CD4-positive, alpha-beta T cell (primary cell): ENCODE measurements around the gene IKBKE. TPM values are rescaled to one million over a fixed set of nuclear protein-coding genes. Genes with fewer than 3 reads are reported as not detected.

Source experiments
- ATAC-seq: fragments of 200-7000 bp; cut with Tn5 transposase; one replicate; pipeline ENCODE4 v1.10.0; 2022; ENCODE audit warnings: mild to moderate bottlenecking; ENCODE audit not compliant: poor library complexity
- CTCF ChIA-PET: fragments of 350-600 bp; sonication (Branson Sonifier 250); formaldehyde crosslinking; loops from one replicate; lab custom pipeline; 2021; ENCODE audit warnings: antibody characterized with exemption, inconsistent platforms; lab: Charles Lee
- POLR2A ChIA-PET: fragments of 350-600 bp; sonication (Branson Sonifier 250); formaldehyde crosslinking; loops from one replicate; lab custom pipeline; 2021; ENCODE audit warnings: antibody characterized with exemption, inconsistent platforms; lab: Charles Lee
- DNase-seq, 14 experiments: peaks; one replicate each; pipeline ENCODE4 v3.0.0-alpha.2; 2013 to 2020; ENCODE audit warnings: mixed read lengths in 2 of 14
- H3K27ac ChIP-seq, 2 donors: one replicate each; pipeline versions ENCODE4 v1.5.1 to v1.7.0; 2013; ENCODE audit warnings: low read length in 2 of 2, low read depth in 1 of 2, mild to moderate bottlenecking in 1 of 2
- H3K27me3 ChIP-seq, 2 experiments: 1 replicate in 1 of 2; 2 replicates in 1 of 2; pipeline versions ENCODE4 v1.6.1 to v1.7.0; 2013; ENCODE audit warnings: low read length in 2 of 2, control low read depth in 1 of 2, mild to moderate bottlenecking in 1 of 2, moderate library complexity in 1 of 2; ENCODE audit not compliant: insufficient read depth in 2 of 2, control insufficient read depth in 1 of 2
- H3K36me3 ChIP-seq: one replicate; pipeline ENCODE4 v1.6.1; 2013; ENCODE audit warnings: low read length, control low read depth; ENCODE audit not compliant: insufficient read depth
- H3K4me1 ChIP-seq: one replicate; pipeline ENCODE4 v1.6.1; 2013; ENCODE audit warnings: low read length, control low read depth; ENCODE audit not compliant: insufficient read depth
- H3K4me3 ChIP-seq: one replicate; pipeline ENCODE4 v1.5.1; 2013; ENCODE audit warnings: mild to moderate bottlenecking, low read length, moderate library complexity
- H3K9me3 ChIP-seq, 2 experiments: 1 replicate in 1 of 2; 2 replicates in 1 of 2; pipeline versions ENCODE4 v1.6.1 to v1.7.0; 2013; ENCODE audit warnings: low read length in 2 of 2, mild to moderate bottlenecking in 2 of 2, control low read depth in 1 of 2, moderate library complexity in 1 of 2; ENCODE audit not compliant: control insufficient read depth in 1 of 2, insufficient read depth in 1 of 2
- H3K27ac Mint-ChIP-seq: one replicate; pipeline ENCODE4 v1.8.0; 2020; ENCODE audit warnings: mixed read lengths
- H3K27me3 Mint-ChIP-seq: one replicate; pipeline ENCODE4 v1.8.0; 2021; ENCODE audit warnings: mixed read lengths
- H3K36me3 Mint-ChIP-seq: one replicate; pipeline ENCODE4 v1.8.0; 2021; ENCODE audit warnings: low read depth, mixed read lengths
- H3K4me1 Mint-ChIP-seq: one replicate; pipeline ENCODE4 v1.8.0; 2021; ENCODE audit warnings: low read depth, mixed read lengths
- H3K4me3 Mint-ChIP-seq: one replicate; pipeline ENCODE4 v1.8.0; 2020; ENCODE audit warnings: mild to moderate bottlenecking, mixed read lengths
- H3K9me3 Mint-ChIP-seq: one replicate; pipeline ENCODE4 v1.8.0; 2020; ENCODE audit warnings: mixed read lengths
- intact Hi-C, 2 experiments: fragments of 100-400 bp; cut with DNase I in 1 of 2; cut with micrococcal nuclease in 1 of 2; formaldehyde crosslinking; loops; one replicate each; pipeline versions ENCODE4 v1.15.1 to v1.9.0; 2023 to 2025; cut with DNase I, micrococcal nuclease
- total RNA-seq, 174 experiments: library from RNA in 2 of 174; stranded (reverse) in 2 of 174; gene quantifications; one replicate each; pipeline ENCODE4 v1.2.3 and lab custom pipeline; 2021 to 2026
- TF ChIP-seq, protein P1 (sequence below): fragments of 200-600 bp; IDR thresholded peaks from one replicate; pipeline ENCODE4 v1.8.0; 2022; ENCODE audit warnings: antibody characterized with exemption, mild to moderate bottlenecking

Gene IKBKE
- total RNA-seq, 2 experiments from 2014 or later, result 27.9 to 29.8 TPM

- H3K9me3 Mint-ChIP-seq, result no peaks in the 10 kb centered on the region
- Histone ChIP-seq H3K27me3 (no peaks in the 10 kb centered on the region), H3K27ac (no peak overlapping the region), H3K9me3 (no peaks in the 10 kb centered on the region), H3K4me3 (no peak overlapping the region), H3K4me1 (no peaks in the 10 kb centered on the region), H3K36me3 (no peaks in the 10 kb centered on the region)
- CTCF ChIA-PET, result no interaction called here
- H3K4me1 Mint-ChIP-seq, result no peaks in the 10 kb centered on the region
- POLR2A ChIA-PET, result no interaction called here
- TF ChIP-seq, protein P1, sequence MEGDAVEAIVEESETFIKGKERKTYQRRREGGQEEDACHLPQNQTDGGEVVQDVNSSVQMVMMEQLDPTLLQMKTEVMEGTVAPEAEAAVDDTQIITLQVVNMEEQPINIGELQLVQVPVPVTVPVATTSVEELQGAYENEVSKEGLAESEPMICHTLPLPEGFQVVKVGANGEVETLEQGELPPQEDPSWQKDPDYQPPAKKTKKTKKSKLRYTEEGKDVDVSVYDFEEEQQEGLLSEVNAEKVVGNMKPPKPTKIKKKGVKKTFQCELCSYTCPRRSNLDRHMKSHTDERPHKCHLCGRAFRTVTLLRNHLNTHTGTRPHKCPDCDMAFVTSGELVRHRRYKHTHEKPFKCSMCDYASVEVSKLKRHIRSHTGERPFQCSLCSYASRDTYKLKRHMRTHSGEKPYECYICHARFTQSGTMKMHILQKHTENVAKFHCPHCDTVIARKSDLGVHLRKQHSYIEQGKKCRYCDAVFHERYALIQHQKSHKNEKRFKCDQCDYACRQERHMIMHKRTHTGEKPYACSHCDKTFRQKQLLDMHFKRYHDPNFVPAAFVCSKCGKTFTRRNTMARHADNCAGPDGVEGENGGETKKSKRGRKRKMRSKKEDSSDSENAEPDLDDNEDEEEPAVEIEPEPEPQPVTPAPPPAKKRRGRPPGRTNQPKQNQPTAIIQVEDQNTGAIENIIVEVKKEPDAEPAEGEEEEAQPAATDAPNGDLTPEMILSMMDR, result no peak
- intact Hi-C loops, result no loop called here
- ATAC-seq (no peak), DNase-seq (no peak)
- no peak overlapping the region for H3K4me3 Mint-ChIP-seq
- H3K36me3 Mint-ChIP-seq, result no peaks in the 10 kb centered on the region
- H3K27me3 Mint-ChIP-seq, result no peaks in the 10 kb centered on the region
- no peak overlapping the region for H3K27ac Mint-ChIP-seq
Measured at GRCh38 chr1:206537141-206537540, 66.9 kb downstream of the IKBKE start.

DNA sequence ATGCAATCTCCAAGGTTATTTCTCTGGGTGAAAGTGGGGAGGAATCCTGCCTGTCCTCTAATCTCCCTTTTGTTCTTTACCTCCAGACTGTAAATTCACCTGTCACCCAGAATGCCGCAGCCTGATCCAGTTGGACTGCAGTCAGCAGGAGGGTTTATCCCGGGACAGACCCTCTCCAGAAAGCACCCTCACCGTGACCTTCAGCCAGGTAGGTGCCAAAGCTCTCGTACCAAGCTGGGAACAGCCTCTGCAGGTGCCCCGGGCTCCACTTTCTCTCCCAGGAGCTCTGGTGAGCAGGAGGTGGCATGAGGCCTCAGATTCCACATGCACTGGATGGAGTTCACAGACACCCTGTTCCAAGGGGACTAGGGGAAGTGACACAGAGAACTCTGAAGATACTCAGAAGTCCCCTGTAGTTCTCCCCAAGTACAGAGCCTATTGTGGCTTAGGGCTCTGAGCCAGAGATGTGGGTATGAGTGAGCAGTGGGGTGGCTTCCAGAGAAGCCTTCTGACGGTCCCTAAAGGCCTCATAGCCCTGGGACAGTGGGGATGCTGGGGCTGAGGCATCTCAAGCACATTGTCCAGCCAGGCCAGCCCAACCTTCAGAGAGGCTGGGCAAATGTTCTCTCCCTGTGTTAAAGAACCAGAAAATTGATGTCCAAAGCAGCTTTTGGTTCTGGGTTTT lies 68.0 kb downstream of the IKBKE start:
- no peak overlapping the region for H3K27ac Mint-ChIP-seq
- Histone ChIP-seq H3K36me3 (no peaks in the 10 kb centered on the region), H3K27ac (no peak overlapping the region), H3K4me3 (no peak overlapping the region), H3K4me1 (no peaks in the 10 kb centered on the region), H3K9me3 (no peaks in the 10 kb centered on the region), H3K27me3 (no peaks in the 10 kb centered on the region)
- DNase-seq (no peak), ATAC-seq (no peak)
- POLR2A ChIA-PET, result no interaction called here
- H3K9me3 Mint-ChIP-seq, result no peaks in the 10 kb centered on the region
- CTCF ChIA-PET, result no interaction called here
- H3K36me3 Mint-ChIP-seq, result no peaks in the 10 kb centered on the region
- H3K4me1 Mint-ChIP-seq, result no peaks in the 10 kb centered on the region
- no peak overlapping the region for H3K4me3 Mint-ChIP-seq
- TF ChIP-seq, protein P1, result no peak
- intact Hi-C loops, result no loop called here
- H3K27me3 Mint-ChIP-seq, result no peaks in the 10 kb centered on the region

DNA sequence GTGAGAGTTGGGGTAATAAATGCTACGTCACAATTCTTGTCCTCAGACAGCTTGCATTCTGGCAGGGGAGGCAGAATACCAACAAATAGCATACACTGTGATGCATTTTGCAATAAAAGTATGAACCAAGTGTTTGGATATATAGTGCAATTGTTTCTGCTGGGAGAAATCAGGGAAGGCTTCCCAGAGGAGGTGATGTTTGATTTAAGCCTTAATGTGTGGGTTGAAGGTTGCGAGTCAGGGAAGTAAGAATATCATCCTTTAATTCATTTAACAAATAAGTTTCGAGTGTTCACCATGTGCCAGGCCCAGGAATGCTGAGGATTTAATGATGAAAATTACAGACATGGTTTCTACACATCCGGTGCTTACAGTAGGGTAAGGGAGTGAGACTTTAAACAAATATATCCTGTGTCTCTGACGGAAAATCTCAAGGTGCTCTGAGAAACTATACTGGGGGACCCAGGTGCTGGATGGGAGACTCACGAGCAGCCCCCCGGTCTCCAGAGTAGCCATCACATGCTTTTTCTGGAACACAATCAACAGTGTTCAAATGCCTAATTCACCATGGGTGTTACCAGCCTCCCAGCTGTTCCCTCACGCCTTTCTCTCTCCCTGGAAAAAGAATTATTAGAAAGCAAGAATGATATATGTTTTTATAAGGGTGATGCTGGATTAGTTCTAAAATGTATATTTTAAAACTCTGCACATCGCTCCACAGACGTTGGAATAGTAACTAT lies 68.8 kb downstream of the IKBKE start:
- no peak for ATAC-seq
- Histone ChIP-seq H3K27ac (no peak overlapping the region), H3K4me3 (no peak overlapping the region), H3K27me3 (no peaks in the 10 kb centered on the region), H3K4me1 (no peaks in the 10 kb centered on the region), H3K9me3 (no peaks in the 10 kb centered on the region), H3K36me3 (no peaks in the 10 kb centered on the region)
- no peak overlapping the region for H3K27ac Mint-ChIP-seq
- H3K4me3 Mint-ChIP-seq, result no peak overlapping the region
- CTCF ChIA-PET, result no interaction called here
- H3K4me1 Mint-ChIP-seq, result no peaks in the 10 kb centered on the region
- H3K27me3 Mint-ChIP-seq, result no peaks in the 10 kb centered on the region
- POLR2A ChIA-PET, result no interaction called here
- H3K36me3 Mint-ChIP-seq, result no peaks in the 10 kb centered on the region
- DNase-seq, result no peak
- intact Hi-C loops, result no loop called here
- TF ChIP-seq, protein P1, result no peak
- no peaks in the 10 kb centered on the region for H3K9me3 Mint-ChIP-seq
